ACHN (cell line): ENCODE results near the gene AQP7.
"Not testable (repeated sequence)": the region's sequence is repeated elsewhere in the genome, so short reads cannot be mapped to it uniquely, and the experiment has no call there.

Source experiments
- DNase-seq: peaks from one replicate; pipeline ENCODE4 v3.0.0-alpha.2; 2015
- in situ Hi-C: cut with HindIII; loops from 2 replicates; pipeline ENCODE4 v1.10.0; 2017; ENCODE audit warnings: low sequenced_read_pairs, low pct_ligation_motif_present, low pct_unique_long_range_greater_than_20kb

AQP7 gene

DNA sequence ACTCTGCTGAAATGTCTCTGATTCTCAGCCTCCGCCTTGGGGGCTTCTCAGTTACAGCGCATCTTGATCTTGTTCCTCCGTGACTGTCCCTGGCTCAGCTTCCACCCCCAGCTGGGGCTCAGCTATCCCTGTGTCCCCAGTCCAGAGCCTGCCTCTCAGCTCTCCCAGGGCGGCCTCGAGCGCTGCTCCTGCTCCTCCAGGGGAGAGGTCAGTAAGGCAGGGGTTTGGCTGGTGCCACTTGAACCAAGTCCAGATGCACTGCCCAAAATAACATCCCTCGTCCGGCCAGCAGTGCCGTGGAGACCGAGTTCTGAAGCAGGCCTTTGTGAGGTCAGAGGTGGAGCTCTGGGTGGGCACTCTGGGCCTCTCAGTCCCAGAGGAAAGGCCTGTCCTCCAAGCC is at the start of gene AQP7:
TSS of gene AQP7 (minus strand) at position 198 of the 400 bp plus-strand sequence. CDS start 1,306 bp downstream, outside the sequence.
- DNase-seq, in situ Hi-C loops: not testable (repeated sequence)

DNA sequence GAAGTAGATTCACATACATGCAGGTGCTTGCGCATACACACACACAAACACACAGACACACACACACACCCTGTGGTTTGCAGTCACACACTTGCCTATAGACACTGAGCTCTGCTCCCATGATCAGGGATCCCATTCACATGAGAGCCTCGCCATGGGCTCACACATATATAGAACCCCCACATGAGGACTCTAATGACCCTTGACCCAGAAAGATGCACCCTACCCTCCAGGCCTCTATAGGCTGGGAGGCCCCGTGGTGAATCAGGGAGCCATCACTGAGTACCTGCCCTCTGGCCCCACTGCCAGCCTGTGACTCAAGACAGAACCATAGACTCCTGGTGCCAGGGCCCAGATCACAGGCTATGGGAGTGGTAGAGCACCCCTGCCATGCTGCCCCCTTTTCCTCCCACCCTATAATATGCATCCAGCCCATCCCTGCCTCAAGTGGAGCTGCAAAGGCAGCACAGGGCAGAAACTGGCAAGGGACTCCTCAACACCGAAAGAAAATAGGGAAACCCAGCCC is 48.3 kb upstream of the AQP7 start:
- no peak for DNase-seq
- in situ Hi-C loops, result no loop called here

- in situ Hi-C loops, result no loop called here
- no peak for DNase-seq
These were observed 47.3 kb upstream of the AQP7 start for GRCh38 chr9:33449715-33450114.

DNA sequence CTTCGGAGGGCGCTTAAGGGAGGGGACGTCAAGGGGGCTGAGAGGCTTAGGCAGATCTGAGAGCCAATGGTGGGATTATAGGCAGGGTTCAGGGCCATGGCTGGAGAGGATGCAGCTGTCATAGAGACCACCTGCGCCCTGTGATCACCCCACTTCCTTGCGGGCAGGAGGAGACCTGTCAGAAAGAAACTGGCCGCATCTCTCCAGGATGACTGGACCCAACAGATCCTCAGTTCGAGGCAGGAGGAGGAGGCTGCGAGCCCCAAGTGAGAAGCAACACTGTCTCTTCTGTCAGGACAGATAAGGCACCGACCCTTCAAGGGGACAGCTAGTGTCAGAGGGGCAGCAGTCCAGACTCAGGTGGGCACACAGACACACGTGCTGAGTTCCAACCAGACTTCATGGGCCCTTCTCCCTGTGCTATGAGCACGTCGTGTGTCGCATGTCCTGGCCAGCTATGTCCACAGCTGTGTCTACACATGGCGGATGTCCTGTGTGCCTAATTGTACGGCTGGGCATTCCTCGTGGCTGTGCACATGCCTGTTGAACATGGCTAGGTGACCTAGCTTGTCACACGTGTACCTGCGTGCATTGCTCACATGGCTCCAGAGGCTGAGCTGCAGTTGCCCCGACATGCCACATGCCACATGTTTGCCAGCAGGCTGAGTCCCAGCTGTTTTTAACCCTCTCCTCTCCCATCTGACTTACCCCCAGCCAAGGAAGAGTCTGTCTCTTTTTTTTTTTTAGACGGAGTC is 45.6 kb upstream of the AQP7 start:
- in situ Hi-C loops, result no loop called here
- DNase-seq, result no peak

GRCh38 chr9:33446946-33447798 is 44.8 kb upstream of the AQP7 start, which contains the start of gene AQP3:
Gene AQP3, minus strand, starts transcription at chr9:33447593. Its CDS starts 63 bp downstream, at chr9:33447530.
- peak; percentile 44 for DNase-seq
- in situ Hi-C loops, result no loop called here

GRCh38 chr9:33446240-33446945 is 44.0 kb upstream of the AQP7 start:
- in situ Hi-C loops, result no loop called here
- DNase-seq, result no peak

GRCh38 chr9:33445389-33446239 is 43.2 kb upstream of the AQP7 start:
- in situ Hi-C loops, result no loop called here
- no peak for DNase-seq

DNA sequence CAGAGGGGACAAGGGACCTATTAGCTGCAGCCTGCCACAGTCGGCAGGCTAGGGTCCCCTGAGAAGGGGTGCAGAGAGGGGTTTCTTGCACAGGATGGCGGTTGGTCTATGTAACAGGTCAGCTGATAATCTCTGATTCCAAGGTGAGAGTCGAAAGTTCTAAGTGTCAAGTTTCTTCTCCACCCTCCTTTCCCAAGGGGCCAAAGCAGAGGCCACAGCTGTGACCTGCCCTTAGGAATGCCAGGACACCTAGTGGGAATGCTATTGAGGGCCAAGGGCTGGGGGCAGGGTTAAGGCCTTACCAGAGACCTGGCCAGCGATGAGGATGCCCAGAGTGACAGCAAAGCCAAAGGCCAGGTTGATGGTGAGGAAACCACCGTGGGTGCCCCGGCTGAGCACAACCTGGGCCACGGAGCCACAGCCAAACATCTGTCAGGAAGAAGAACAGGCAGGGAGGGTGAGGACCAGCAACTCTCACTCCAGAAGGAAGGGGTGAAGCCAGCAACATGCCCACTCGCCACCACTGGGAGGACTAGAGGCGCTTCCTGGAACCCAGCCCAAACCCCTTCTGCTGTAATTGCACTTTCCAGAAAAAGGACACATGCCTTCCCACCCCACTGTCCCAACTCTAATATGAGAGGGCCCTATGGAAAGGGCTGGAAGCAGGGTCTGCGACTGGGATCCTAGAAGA is 41.2 kb upstream of the AQP7 start:
- in situ Hi-C loops, result no loop called here
- no peak for DNase-seq

- in situ Hi-C loops, result no loop called here
- DNase-seq, result no peak
These were observed 40.7 kb upstream of the AQP7 start for GRCh38 chr9:33443047-33443446.

DNA sequence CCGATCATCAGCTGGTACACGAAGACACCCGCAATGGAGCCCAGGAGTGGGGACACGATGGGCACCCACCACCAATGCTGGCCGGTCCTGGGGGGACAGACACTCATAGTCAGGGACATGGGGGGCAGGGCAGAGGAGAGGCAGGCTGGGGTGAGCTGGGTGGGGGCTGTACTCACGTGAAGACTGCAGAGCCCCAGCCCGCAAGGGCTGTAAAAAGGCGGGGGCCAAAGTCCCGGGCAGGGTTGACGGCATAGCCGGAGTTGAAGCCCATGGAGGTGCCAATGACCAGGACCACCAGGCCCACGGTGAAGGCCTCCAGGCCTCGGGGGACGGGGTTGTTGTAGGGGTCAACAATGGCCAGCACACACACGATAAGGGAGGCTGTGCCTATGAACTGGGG is 39.8 kb upstream of the AQP7 start:
- in situ Hi-C loops, result no loop called here
- DNase-seq, result no peak

GRCh38 chr9:33440609-33441008 is 38.2 kb upstream of the AQP7 start:
- DNase-seq, result no peak
- in situ Hi-C loops, result no loop called here

DNA sequence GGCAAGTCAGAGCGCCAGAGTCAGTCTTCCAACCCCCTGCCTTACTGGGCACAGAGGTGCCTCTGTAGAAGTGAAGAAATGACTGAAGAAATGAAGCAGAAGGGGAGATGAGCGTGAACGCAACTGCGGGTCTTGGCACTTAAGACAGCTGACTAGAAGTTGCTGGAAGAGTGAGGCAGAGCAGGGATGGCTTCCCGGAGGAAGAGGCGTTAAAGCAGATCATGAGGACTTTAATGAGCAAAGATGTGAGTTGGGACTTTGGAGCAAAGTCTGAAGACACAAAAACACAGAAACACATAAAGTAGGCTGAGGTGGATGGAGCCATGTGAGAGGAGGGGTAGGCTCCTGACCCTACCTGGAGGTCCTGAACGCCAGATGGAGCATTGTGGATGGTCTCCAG is 37.8 kb upstream of the AQP7 start:
- in situ Hi-C loops, result no loop called here
- no peak for DNase-seq

- in situ Hi-C loops, result no loop called here
- DNase-seq, result no peak
These were observed 37.4 kb upstream of the AQP7 start for GRCh38 chr9:33439731-33440130.

DNA sequence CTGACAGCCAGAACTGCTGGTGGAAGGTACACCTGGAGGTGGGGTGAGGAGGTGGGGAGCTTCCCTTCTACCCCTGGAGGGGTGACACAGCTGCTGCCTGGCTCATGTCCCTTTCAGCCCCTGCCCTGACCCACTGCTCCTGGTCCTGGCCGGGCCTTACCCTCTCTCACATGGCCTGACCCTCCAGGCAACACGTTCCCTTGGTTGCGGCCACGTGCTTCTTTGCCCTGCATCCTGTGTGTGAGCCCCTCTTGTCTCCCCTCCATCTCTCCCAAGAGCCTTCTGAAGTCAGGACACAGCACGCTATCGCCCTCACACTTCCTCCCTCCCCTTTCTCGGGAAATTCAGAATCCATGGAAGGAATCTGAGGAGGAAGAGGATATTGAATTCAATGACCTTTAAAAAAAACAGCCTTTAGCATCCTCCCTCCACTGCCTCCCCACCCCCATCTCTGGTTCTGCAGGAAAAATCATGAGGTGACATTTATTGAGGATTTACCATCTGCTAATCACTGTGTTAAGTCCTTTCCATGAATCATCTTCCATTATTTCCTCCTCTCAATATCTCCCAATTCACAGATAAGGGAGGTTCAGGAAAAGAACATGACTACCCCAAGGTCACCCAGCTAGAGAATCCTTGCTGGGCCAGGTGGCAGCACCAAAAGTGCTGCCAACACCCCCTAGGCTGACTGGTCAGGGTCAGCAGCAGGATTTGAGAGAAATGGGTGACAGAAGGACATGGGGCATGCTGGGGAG is 36.7 kb upstream of the AQP7 start:
- in situ Hi-C loops, result no loop called here
- no peak for DNase-seq

DNA sequence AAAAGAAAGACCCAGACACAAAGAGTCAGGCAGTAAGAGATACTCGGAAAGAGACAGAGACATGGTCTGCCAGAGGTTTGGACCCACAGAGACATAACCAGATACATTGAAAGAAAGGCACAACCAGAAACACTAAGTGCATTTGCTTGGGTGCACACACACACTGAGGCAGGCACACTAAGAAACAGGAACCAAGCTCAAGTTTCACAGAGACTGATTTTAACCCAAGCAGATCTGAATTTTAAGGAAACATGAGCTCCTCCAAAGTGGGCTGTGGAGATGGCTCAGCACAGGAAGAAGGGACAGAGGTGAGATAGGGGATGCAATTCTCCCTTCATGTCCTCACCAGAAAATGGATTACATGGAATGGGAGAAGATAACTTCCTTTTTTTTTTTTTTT is 35.5 kb upstream of the AQP7 start:
- in situ Hi-C loops, result no loop called here
- no peak for DNase-seq

DNA sequence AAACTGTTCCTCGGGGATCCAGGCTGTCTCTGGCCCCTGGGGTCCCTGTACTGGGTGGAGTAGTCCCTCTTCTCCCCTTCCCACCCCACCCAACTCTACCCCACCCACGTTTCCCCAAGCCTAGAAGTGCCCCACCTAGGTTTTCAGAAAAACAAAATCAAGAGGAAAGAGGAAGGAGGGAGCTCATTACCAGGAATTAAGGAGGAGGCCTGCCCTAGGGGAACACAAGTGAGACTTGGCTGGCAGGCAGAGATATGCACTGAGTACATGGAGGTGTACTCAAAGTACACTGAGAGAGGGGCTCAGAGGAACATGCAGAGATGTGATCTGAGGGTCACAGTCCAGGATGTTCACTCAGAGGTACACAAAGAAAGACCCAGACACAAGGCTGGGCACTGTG is 34.8 kb upstream of the AQP7 start:
- in situ Hi-C loops, result no loop called here
- DNase-seq, result no peak

- DNase-seq, result no peak
- in situ Hi-C loops, result no loop called here
These were observed 34.1 kb upstream of the AQP7 start for GRCh38 chr9:33436445-33436844.
